Pancreas (tissue), 10 donors: ENCODE measurements around the gene MAB21L1. TPM values are rescaled to one million over a fixed set of nuclear protein-coding genes. Genes with fewer than 3 reads are reported as not detected.

Experiments
- ATAC-seq, 4 donors: fragments of 200-7000 bp; cut with Tn5 transposase; one replicate each; pipeline versions ENCODE4 v1.8.0 to v1.9.1; 2020; ENCODE audit warnings: mild to moderate bottlenecking in 4 of 4, moderate library complexity in 4 of 4
- DNase-seq, 6 donors: peaks; one replicate each; pipeline ENCODE4 v3.0.0-alpha.2; 2020
- FAIRE-seq: peaks from 2 replicates; lab custom pipeline; 2012; peaks lifted over from hg19 to GRCh38; lab: Jason Lieb, UNC
- H3K27ac ChIP-seq, 4 donors: fragments of 200-600 bp; sonication (generic); 1 replicate in 3 of 4; 2 replicates in 1 of 4; pipeline versions ENCODE4 v1.5.0 to v1.8.0; 2020
- H3K27me3 ChIP-seq, 4 donors: fragments of 200-600 bp; one replicate each; pipeline ENCODE4 v1.8.0; 2021
- H3K36me3 ChIP-seq, 3 donors: fragments of 200-600 bp; sonication (generic) in 1 of 3; one replicate each; pipeline versions ENCODE4 v1.5.0 to v1.8.0; 2020 to 2021
- H3K4me1 ChIP-seq, 3 donors: fragments of 200-600 bp; one replicate each; pipeline ENCODE4 v1.8.0; 2021
- H3K4me3 ChIP-seq, 4 donors: fragments of 200-600 bp; sonication (generic) in 2 of 4; one replicate each; pipeline versions ENCODE4 v1.5.0 to v1.8.0; 2020 to 2021
- H3K9me3 ChIP-seq, 4 donors: fragments of 200-600 bp; one replicate each; pipeline ENCODE4 v1.8.0; 2021
- WGBS, 2 donors: extraction: QIAGEN DNeasy Blood & Tissue Kit; methylation state at CpG; one replicate each; pipeline ENCODE4 v1.1.7; 2013; 5-methylcytosine and 5-hydroxymethylcytosine counted together
- intact Hi-C, 3 donors: fragments of 100-400 bp; cut with DNase I; formaldehyde crosslinking; loops; one replicate each; pipeline versions ENCODE4 v1.11.1 to v1.14.2; 2022
- polyA plus RNA-seq, 2 donors: library from polyadenylated mRNA; stranded (reverse); fragments of 200-250 nt; gene quantifications; one replicate each; pipeline ENCODE4 v1.2.3, GENCODE V29; 2013
- total RNA-seq, 6 donors: library from RNA; stranded (reverse); fragmentation: NEBNext Ultra II Directional in 4 of 6; extraction: Animal tissue kit (Norgen Biotek cat#: 25700) in 4 of 6; gene quantifications; one replicate each; pipeline versions ENCODE4 v1.2.1 to v1.2.4, GENCODE V29; 2021 to 2023
- TF ChIP-seq, protein P1 (sequence below), 4 donors: fragments of 200-600 bp; sonication (generic) in 3 of 4; IDR thresholded peaks; one replicate each; pipeline versions ENCODE4 v1.5.0 to v1.8.0; 2021; ENCODE audit warnings: antibody characterized with exemption in 4 of 4
- donor health status: healthy with polysubstance abuse.
- donor health status: DM: no; HTN: no; CAD: no; lungs with moderate emphysema.
- donor health status: DM: no; HTN: no; CAD: no.
- donor health status: control.
- donor health status: control.
- donor health status: Bipolar disorder and iron deficiency.
- donor health status: DM: yes; HTN: yes; CAD: no.
- donor health status: DM: no; HTN: no; CAD: no.
- donor health status: DM: no; HTN: no; CAD: no.
- donor health status: DM: yes; HTN: yes; CAD: no.

Gene MAB21L1
- total and polyA plus RNA-seq, 8 donors = 0.09 to 0.26 (median 0.13) TPM; not detected in 4

DNA sequence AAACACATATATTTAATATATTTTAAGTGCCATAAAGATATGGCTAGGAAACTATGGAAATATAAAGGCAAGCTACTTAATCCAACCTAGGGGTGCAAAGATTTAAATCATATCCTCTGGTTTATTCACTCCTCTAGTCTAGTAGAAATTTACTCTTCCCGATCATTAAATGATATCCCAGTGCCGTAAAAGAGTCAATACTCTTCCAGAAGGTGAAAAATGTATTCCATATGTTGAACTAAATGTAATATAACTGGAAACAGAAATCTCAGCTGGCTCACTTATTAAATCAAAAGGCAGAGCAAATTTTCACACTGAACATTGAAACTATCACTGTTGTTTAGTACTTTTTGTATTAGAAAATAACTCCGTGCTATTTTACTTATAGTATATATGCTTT, 11.1 kb downstream of the MAB21L1 start:
- ATAC-seq = no peak
- intact Hi-C loops = no loop called here

DNA sequence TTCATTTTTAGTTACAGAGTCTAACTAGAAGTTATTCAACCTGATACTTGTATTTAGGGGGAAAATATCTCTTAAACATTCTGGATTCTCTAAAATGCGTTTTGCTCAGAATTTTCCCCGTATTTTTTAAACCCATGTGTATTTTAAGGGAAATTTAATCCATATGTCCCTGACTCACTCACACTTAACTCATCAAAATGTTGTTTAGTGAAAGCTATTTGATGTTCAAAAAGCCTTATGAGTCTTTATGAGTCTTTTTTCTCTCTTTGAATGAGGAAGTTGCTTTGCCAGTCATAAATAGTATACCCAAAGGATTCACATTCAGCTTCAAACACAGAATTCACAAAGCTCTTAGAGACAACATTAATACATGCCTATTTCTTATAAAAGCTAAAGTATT, 16.4 kb downstream of the MAB21L1 start:
- WGBS, 2 donors = 96% methylated on average over 2 of the region's 2 CpGs
- TF ChIP-seq, protein P1, sequence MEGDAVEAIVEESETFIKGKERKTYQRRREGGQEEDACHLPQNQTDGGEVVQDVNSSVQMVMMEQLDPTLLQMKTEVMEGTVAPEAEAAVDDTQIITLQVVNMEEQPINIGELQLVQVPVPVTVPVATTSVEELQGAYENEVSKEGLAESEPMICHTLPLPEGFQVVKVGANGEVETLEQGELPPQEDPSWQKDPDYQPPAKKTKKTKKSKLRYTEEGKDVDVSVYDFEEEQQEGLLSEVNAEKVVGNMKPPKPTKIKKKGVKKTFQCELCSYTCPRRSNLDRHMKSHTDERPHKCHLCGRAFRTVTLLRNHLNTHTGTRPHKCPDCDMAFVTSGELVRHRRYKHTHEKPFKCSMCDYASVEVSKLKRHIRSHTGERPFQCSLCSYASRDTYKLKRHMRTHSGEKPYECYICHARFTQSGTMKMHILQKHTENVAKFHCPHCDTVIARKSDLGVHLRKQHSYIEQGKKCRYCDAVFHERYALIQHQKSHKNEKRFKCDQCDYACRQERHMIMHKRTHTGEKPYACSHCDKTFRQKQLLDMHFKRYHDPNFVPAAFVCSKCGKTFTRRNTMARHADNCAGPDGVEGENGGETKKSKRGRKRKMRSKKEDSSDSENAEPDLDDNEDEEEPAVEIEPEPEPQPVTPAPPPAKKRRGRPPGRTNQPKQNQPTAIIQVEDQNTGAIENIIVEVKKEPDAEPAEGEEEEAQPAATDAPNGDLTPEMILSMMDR (IDR thresholded peaks at IDR 0.05) = no peak
- no peak for ATAC-seq
- Histone ChIP-seq H3K27ac (no peak overlapping the region), H3K4me1 (no peaks in the 10 kb centered on the region), H3K4me3 (no peak overlapping the region), H3K27me3 (no peaks in the 10 kb centered on the region), H3K36me3 (no peaks in the 10 kb centered on the region), H3K9me3 (no peaks in the 10 kb centered on the region)
- FAIRE-seq = no peak
- no peak for DNase-seq
- intact Hi-C loops = no loop called here

More for the DNA sequence above, 11.1 kb downstream of the MAB21L1 start:
- no peak overlapping the region for H3K4me3 ChIP-seq
- FAIRE-seq (no peak), DNase-seq (no peak)
- TF ChIP-seq, protein P1 (IDR thresholded peaks at IDR 0.05) = no peak
- H3K27ac ChIP-seq = no peak overlapping the region
- no peaks in the 10 kb centered on the region for H3K27me3 ChIP-seq
- no peaks in the 10 kb centered on the region for H3K36me3 ChIP-seq
- WGBS, 2 donors = 91 to 95% methylated on average over 3 of the region's 3 CpGs
- H3K4me1 ChIP-seq = no peaks in the 10 kb centered on the region
- no peaks in the 10 kb centered on the region for H3K9me3 ChIP-seq

DNA sequence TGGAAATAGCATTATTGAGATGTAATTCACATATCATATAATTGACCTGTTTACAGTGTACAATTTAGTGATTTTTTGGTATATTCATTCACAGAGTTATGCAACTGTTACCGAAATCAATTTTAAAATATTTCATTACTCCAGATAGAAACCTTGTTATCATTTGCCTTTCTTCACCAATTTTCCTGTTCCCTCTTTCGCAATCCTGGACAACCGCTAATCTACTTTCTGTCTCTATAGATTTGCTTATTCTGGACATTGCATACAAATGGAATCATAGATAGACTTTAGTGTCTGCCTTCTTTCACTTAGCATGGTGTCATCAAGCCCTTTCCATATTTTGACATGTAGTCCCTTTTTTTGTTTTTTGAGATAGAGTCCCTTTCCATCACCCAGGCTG, 19.2 kb downstream of the MAB21L1 start:
- ATAC-seq = no peak
- DNase-seq = no peak
- 96 to 98% methylated on average over 3 of the region's 3 CpGs for WGBS, 2 donors
- peaks cover 0 to 7% (median 0%) of the 10 kb centered on the region in 3 donors for H3K36me3 ChIP-seq
- no peaks in the 10 kb centered on the region for H3K27me3 ChIP-seq
- H3K9me3 ChIP-seq = no peaks in the 10 kb centered on the region
- TF ChIP-seq, protein P1 (IDR thresholded peaks at IDR 0.05) = no peak
- no peaks in the 10 kb centered on the region for H3K4me1 ChIP-seq
- H3K27ac ChIP-seq = no peak overlapping the region
- FAIRE-seq = no peak
- no peak overlapping the region for H3K4me3 ChIP-seq
- intact Hi-C loops = no loop called here

DNA sequence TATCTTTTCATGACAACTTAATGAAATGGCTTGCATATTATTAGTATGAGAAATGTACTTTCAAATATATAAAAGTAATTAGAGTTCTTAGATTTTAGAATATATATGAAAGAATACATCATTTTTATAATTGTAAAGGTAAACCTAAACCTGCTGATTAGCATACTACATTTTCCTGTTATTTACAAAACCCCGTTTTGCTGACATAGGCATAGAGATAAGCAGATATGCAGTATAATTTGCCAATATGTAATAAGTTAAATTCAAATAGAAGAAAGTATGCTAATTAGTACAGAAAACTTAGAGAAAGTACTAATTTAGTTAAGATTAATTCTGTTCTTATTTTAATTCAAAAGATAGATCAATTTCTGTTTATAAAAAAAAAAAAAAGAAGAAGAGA, 21.5 kb downstream of the MAB21L1 start:
- WGBS, 2 donors = 50 to 55% methylated on average over 1 of the region's 1 CpG

DNA sequence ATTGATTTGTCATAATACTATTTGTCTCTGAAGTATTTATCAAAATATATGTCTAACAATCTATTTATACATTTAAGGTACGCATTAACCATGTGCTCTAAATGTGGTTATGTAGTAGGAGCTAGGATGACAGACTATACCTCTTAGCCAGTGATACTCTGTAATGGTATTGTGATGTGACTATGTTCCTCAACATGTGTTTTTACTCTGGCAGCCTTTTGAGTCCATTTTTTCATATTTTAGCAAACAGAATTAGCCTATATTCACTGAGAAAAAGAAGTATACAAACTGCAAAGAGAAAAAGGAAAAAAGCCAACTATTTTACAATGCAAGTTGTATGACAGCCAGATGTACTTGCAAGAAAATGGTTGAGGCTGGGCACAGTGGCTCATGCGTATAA, 26.7 kb downstream of the MAB21L1 start:
- intact Hi-C loops = no loop called here
- no peak overlapping the region for H3K4me3 ChIP-seq
- FAIRE-seq = no peak
- no peak overlapping the region for H3K27ac ChIP-seq
- no peak for DNase-seq
- H3K4me1 ChIP-seq = no peaks in the 10 kb centered on the region
- no peaks in the 10 kb centered on the region for H3K9me3 ChIP-seq
- WGBS, 2 donors = 93% methylated on average over 2 of the region's 2 CpGs
- ATAC-seq = no peak
- no peaks in the 10 kb centered on the region for H3K27me3 ChIP-seq
- H3K36me3 ChIP-seq = peaks cover 0 to 12% (median 0%) of the 10 kb centered on the region in 3 donors
- TF ChIP-seq, protein P1 (IDR thresholded peaks at IDR 0.05) = no peak

More for the DNA sequence above, 21.5 kb downstream of the MAB21L1 start:
- DNase-seq (no peak), FAIRE-seq (no peak), ATAC-seq (no peak)
- intact Hi-C loops = no loop called here
- peaks cover 0 to 12% (median 0%) of the 10 kb centered on the region in 3 donors for H3K36me3 ChIP-seq
- no peaks in the 10 kb centered on the region for H3K9me3 ChIP-seq
- no peak overlapping the region for H3K4me3 ChIP-seq
- H3K27me3 ChIP-seq = no peaks in the 10 kb centered on the region
- no peak overlapping the region for H3K27ac ChIP-seq
- TF ChIP-seq, protein P1 (IDR thresholded peaks at IDR 0.05) = no peak
- H3K4me1 ChIP-seq = no peaks in the 10 kb centered on the region
